Loucy (cell line): ENCODE results near the gene IQCH.

Source experiments
- EZH2phosphoT487 ChIP-seq: fragments of 200-600 bp; IDR thresholded peaks from 2 replicates; pipeline ENCODE4 v1.6.1; 2018; ENCODE audit warnings: antibody characterized with exemption, mild to moderate bottlenecking, moderate library complexity, borderline replicate concordance
- TF ChIP-seq, protein P1 (sequence below): fragments of 200-600 bp; sonication (generic); conservative IDR thresholded peaks from 2 replicates; pipeline ENCODE4 v1.5.1; 2014; ENCODE audit warnings: mild to moderate bottlenecking, antibody characterized with exemption, low read length

DNA sequence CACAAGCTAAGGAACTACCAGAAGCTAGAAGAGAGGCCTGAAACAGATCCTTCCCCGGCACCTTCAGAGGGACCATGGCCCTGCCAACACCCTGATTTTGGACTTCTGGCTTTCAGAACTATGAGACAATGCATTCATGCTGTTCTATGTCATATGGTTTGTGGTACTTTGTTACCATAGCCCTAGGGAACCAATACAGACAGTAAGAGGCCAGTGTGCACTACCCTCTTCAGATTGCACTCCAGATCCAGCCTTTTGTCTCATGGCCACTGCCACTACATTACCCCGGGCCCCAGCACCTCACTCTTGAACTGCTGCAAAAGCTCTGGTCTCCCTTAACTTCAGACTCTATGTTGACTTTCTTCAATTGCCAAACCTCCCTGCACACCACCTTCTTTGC, 24.1 kb upstream of the IQCH start:
- TF ChIP-seq, protein P1, sequence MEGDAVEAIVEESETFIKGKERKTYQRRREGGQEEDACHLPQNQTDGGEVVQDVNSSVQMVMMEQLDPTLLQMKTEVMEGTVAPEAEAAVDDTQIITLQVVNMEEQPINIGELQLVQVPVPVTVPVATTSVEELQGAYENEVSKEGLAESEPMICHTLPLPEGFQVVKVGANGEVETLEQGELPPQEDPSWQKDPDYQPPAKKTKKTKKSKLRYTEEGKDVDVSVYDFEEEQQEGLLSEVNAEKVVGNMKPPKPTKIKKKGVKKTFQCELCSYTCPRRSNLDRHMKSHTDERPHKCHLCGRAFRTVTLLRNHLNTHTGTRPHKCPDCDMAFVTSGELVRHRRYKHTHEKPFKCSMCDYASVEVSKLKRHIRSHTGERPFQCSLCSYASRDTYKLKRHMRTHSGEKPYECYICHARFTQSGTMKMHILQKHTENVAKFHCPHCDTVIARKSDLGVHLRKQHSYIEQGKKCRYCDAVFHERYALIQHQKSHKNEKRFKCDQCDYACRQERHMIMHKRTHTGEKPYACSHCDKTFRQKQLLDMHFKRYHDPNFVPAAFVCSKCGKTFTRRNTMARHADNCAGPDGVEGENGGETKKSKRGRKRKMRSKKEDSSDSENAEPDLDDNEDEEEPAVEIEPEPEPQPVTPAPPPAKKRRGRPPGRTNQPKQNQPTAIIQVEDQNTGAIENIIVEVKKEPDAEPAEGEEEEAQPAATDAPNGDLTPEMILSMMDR, result no peak
- TF ChIP-seq EZH2phosphoT487, result no peak
